Measurements from ENCODE around the gene POLR1E.

DNA sequence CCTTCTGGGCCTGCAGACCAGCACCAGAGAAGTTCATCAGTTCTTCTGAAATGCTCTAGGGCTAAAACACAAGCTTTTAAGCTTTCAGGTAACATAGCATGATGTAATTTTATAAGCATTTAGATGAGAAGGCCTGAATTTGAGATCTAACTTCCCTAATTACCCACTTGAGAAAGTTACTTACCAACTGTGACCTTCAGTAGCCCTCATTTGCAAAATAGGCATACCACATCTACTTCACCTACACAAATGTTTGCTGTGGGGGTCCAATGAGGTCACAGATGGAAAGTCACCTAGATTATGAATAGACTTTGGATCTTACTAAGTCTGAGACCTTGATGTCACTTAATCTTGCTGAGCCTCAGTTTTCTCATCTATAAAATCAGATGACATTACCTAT, 53.9 kb downstream of the POLR1E start:
- TF ChIP-seq, protein P1, sequence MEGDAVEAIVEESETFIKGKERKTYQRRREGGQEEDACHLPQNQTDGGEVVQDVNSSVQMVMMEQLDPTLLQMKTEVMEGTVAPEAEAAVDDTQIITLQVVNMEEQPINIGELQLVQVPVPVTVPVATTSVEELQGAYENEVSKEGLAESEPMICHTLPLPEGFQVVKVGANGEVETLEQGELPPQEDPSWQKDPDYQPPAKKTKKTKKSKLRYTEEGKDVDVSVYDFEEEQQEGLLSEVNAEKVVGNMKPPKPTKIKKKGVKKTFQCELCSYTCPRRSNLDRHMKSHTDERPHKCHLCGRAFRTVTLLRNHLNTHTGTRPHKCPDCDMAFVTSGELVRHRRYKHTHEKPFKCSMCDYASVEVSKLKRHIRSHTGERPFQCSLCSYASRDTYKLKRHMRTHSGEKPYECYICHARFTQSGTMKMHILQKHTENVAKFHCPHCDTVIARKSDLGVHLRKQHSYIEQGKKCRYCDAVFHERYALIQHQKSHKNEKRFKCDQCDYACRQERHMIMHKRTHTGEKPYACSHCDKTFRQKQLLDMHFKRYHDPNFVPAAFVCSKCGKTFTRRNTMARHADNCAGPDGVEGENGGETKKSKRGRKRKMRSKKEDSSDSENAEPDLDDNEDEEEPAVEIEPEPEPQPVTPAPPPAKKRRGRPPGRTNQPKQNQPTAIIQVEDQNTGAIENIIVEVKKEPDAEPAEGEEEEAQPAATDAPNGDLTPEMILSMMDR (IDR thresholded peaks at IDR 0.05; ENCODE audit: insufficient read depth, low read length), result no peak
- no peak for TF ChIP-seq GABPA (IDR thresholded peaks at IDR 0.05; ENCODE audit: low read depth)

Data from HL-60 (cell line).